ENCODE measurements around the gene NOTCH3. TPM values are rescaled to one million over a fixed set of nuclear protein-coding genes. Genes with fewer than 3 reads are reported as not detected.

NOTCH3 gene
- total and polyA plus RNA-seq, 2 experiments from 2014 or later, result 25.2 to 34.8 TPM

DNA sequence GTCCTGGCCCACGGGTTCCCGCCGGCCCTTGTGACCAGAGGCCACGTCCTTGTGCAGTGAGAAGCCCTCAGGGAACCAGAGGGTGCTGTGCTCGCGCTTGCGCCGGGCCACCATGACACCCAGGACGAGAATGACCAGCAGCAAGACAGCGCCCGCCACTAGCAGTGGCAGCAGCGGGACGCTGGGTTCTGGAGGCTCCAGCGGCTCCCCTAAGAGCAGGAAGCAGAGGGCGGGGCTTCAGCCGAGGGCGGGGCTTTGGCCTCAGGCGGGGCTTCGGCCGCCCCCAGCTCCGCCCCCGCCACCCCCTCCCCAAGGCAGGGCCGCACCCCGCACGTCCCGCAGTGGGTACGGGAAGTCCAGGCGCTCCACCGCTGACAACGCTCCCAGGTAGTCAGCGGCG, 30.4 kb downstream of the NOTCH3 start:
- H3K27me3 ChIP-seq, result no peaks in the 10 kb centered on the region
- TF ChIP-seq, protein P1, sequence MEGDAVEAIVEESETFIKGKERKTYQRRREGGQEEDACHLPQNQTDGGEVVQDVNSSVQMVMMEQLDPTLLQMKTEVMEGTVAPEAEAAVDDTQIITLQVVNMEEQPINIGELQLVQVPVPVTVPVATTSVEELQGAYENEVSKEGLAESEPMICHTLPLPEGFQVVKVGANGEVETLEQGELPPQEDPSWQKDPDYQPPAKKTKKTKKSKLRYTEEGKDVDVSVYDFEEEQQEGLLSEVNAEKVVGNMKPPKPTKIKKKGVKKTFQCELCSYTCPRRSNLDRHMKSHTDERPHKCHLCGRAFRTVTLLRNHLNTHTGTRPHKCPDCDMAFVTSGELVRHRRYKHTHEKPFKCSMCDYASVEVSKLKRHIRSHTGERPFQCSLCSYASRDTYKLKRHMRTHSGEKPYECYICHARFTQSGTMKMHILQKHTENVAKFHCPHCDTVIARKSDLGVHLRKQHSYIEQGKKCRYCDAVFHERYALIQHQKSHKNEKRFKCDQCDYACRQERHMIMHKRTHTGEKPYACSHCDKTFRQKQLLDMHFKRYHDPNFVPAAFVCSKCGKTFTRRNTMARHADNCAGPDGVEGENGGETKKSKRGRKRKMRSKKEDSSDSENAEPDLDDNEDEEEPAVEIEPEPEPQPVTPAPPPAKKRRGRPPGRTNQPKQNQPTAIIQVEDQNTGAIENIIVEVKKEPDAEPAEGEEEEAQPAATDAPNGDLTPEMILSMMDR (IDR thresholded peaks at IDR 0.05; ENCODE audit: poor library complexity), result no peak
- no peaks in the 10 kb centered on the region for H4K20me1 ChIP-seq (ENCODE audit: insufficient read depth, poor library complexity, severe bottlenecking)
- H2AFZ ChIP-seq, result no peak overlapping the region
- H3K27ac ChIP-seq, result no peak overlapping the region
- no peaks in the 10 kb centered on the region for H3K79me2 ChIP-seq
- H3K4me1 ChIP-seq (ENCODE audit: insufficient read depth), result no peaks in the 10 kb centered on the region
- H3K9me3 ChIP-seq (ENCODE audit: low read depth), result no peaks in the 10 kb centered on the region
- no peak for DNase-seq (ENCODE audit: low spot score)
- no peak overlapping the region for H3K4me2 ChIP-seq
- no peak overlapping the region for H3K4me3 ChIP-seq
- H3K36me3 ChIP-seq (replicated peaks; ENCODE audit: insufficient read depth, low read depth), result no peaks in the 10 kb centered on the region
- H3K9me2 ChIP-seq (replicated peaks; ENCODE audit: insufficient read depth), result no peaks in the 10 kb centered on the region
- 100% methylated on average over 15 of the region's 32 CpGs for WGBS (ENCODE audit: low lambda C conversion rate, missing lambda C conversion rate)

DNA sequence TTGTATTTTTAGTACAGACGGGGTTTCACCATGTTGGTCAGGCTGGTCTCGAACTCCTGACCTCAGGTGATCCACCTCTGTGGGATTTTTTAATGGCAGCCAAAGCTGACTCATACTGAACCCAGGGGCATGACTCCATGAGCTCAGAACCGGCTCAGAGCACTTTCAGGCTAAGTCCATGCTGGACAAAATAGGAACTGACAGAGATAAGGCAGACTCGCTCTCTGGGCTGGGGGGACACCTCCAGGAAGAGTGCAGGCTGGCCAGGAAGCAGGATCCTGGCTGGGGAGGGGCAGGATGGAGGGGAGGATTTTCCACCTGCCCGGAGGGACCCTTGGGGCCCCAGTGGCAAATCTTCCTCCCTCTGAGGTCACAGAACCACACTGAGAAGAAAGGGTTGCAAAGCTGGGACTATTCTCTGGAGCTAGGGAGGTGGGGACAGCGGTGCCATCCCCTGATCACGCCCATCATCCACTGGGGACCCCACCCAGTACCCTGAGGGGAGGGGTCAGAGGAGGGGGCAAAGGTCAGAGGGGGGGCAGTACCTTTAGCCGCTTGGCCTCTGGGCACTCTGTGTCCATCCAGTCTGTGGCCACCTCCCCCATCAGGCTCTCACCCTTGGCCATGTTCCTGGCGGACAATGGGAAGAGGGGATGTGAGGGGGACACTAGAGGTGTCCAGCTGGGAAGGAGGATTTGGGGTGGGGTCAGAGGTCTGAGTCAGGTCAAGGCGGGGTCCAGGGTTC, 31.1 kb downstream of the NOTCH3 start:
- Histone ChIP-seq H2AFZ (no peak overlapping the region), H3K9me3 (ENCODE audit: low read depth) (no peaks in the 10 kb centered on the region), H3K4me1 (ENCODE audit: insufficient read depth) (no peaks in the 10 kb centered on the region), H3K4me2 (no peak overlapping the region), H3K27ac (no peak overlapping the region), H3K9me2 (replicated peaks; ENCODE audit: insufficient read depth) (no peaks in the 10 kb centered on the region), H3K27me3 (no peaks in the 10 kb centered on the region), H3K4me3 (no peak overlapping the region), H3K79me2 (no peaks in the 10 kb centered on the region), H4K20me1 (ENCODE audit: insufficient read depth, poor library complexity, severe bottlenecking) (no peaks in the 10 kb centered on the region), H3K36me3 (replicated peaks; ENCODE audit: insufficient read depth, low read depth) (no peaks in the 10 kb centered on the region)
- TF ChIP-seq EZH2phosphoT487 (IDR thresholded peaks at IDR 0.05; ENCODE audit: low read depth, severe bottlenecking, unreplicated experiment) (no peak), EZH2 (IDR thresholded peaks at IDR 0.05; ENCODE audit: borderline replicate concordance) (no peak)
- TF ChIP-seq, protein P1 (IDR thresholded peaks at IDR 0.05; ENCODE audit: poor library complexity), result no peak
- DNase-seq (ENCODE audit: low spot score), result no peak
- 92% methylated on average over 9 of the region's 10 CpGs for WGBS (ENCODE audit: low lambda C conversion rate, missing lambda C conversion rate)

GRCh38 chr19:15166700-15167099, 34.1 kb downstream of the NOTCH3 start:
- no peaks in the 10 kb centered on the region for H3K27me3 ChIP-seq
- no peak overlapping the region for H3K4me3 ChIP-seq
- H3K4me1 ChIP-seq (ENCODE audit: insufficient read depth), result no peaks in the 10 kb centered on the region
- H3K4me2 ChIP-seq, result no peak overlapping the region
- no peaks in the 10 kb centered on the region for H3K9me2 ChIP-seq (replicated peaks; ENCODE audit: insufficient read depth)
- H2AFZ ChIP-seq, result no peak overlapping the region
- 71% methylated on average over 4 of the region's 4 CpGs for WGBS (ENCODE audit: low lambda C conversion rate, missing lambda C conversion rate)
- TF ChIP-seq, protein P1 (IDR thresholded peaks at IDR 0.05; ENCODE audit: poor library complexity), result no peak
- no peak for TF ChIP-seq EZH2 (IDR thresholded peaks at IDR 0.05; ENCODE audit: borderline replicate concordance)
- TF ChIP-seq EZH2phosphoT487 (IDR thresholded peaks at IDR 0.05; ENCODE audit: low read depth, severe bottlenecking, unreplicated experiment), result no peak
- DNase-seq (ENCODE audit: low spot score), result no peak
- no peaks in the 10 kb centered on the region for H3K79me2 ChIP-seq
- H3K27ac ChIP-seq, result no peak overlapping the region
- no peaks in the 10 kb centered on the region for H3K9me3 ChIP-seq (ENCODE audit: low read depth)
- H4K20me1 ChIP-seq (ENCODE audit: insufficient read depth, poor library complexity, severe bottlenecking), result no peaks in the 10 kb centered on the region
- no peaks in the 10 kb centered on the region for H3K36me3 ChIP-seq (replicated peaks; ENCODE audit: insufficient read depth, low read depth)
